GM18868 (cell line): ENCODE results near the gene DDX6.
A peak's percentile ranks its signal among the peaks of the same experiment; 100 is the strongest.
"Not testable (repeated sequence)": the region's sequence is repeated elsewhere in the genome, so short reads cannot be mapped to it uniquely, and the experiment has no call there.

Experiments
- ATAC-seq: cut with Tn5 transposase; IDR thresholded peaks from one replicate; pipeline ENCODE4 v1.9.1; 2021; ENCODE audit warnings: mild to moderate bottlenecking, moderate library complexity; ENCODE audit not compliant: unreplicated experiment

Gene DDX6

GRCh38 chr11:118791961-118792569, 1.1 kb upstream of the DDX6 start:
- no peak for ATAC-seq

- ATAC-seq: peak; percentile 23
These were observed 430 bp downstream of the DDX6 start for GRCh38 chr11:118790357-118791110.

- no peak for ATAC-seq
These were observed 1.2 kb downstream of the DDX6 start for GRCh38 chr11:118789501-118790356.

- no peak for ATAC-seq
These were observed 4.3 kb downstream of the DDX6 start for GRCh38 chr11:118786657-118787056.

GRCh38 chr11:118785362-118785761, 5.6 kb downstream of the DDX6 start:
- no peak for ATAC-seq

GRCh38 chr11:118783724-118784495, 7.1 kb downstream of the DDX6 start:
- no peak for ATAC-seq

- not testable (repeated sequence) for ATAC-seq
These were observed 7.6 kb downstream of the DDX6 start for GRCh38 chr11:118783324-118783723.

- ATAC-seq: no peak
These were observed 12.1 kb downstream of the DDX6 start for GRCh38 chr11:118778898-118779297.

- no peak for ATAC-seq
These were observed 16.9 kb downstream of the DDX6 start for GRCh38 chr11:118774032-118774431.

- no peak for ATAC-seq
These were observed 19.2 kb downstream of the DDX6 start for GRCh38 chr11:118771547-118772288.

GRCh38 chr11:118768690-118769089, 22.3 kb downstream of the DDX6 start:
- ATAC-seq: no peak

- no peak for ATAC-seq
These were observed 24.9 kb downstream of the DDX6 start for GRCh38 chr11:118766035-118766434.

- ATAC-seq: not testable (repeated sequence)
These were observed 25.8 kb downstream of the DDX6 start for GRCh38 chr11:118765095-118765691.

- ATAC-seq: no peak
These were observed 27.9 kb downstream of the DDX6 start for GRCh38 chr11:118763041-118763440.

GRCh38 chr11:118761981-118762380, 29.0 kb downstream of the DDX6 start:
- not testable (repeated sequence) for ATAC-seq

GRCh38 chr11:118757876-118758399, 33.0 kb downstream of the DDX6 start:
- ATAC-seq: no peak

- no peak for ATAC-seq
These were observed 38.3 kb downstream of the DDX6 start for GRCh38 chr11:118752654-118753053.

GRCh38 chr11:118749429-118749828, 41.5 kb downstream of the DDX6 start:
- ATAC-seq: no peak

- ATAC-seq: no peak
These were observed 42.9 kb downstream of the DDX6 start for GRCh38 chr11:118748056-118748455.
